Measurements from ENCODE around the gene DRD5.

GRCh38 chr4:9833421-9833820 lies 52.0 kb downstream of the DRD5 start:
- TF ChIP-seq POLR2A (IDR thresholded peaks at IDR 0.05; ENCODE audit: low read length) = no peak
- TF ChIP-seq GATA1 (IDR thresholded peaks at IDR 0.05; ENCODE audit: low read depth, low read length) = no peak

Data from erythroblast (primary cell).